ENCODE results near the gene MYO1C. TPM values are rescaled to one million over a fixed set of nuclear protein-coding genes. Genes with fewer than 3 reads are reported as not detected.

MYO1C gene
- total and polyA plus RNA-seq, 2 of the 8 experiments (the other 6 are each of a cell fraction or from before 2014, with no cell fraction given) = 40.1 to 78.6 TPM

GRCh38 chr17:1469231-1469852, 23.1 kb downstream of the MYO1C start (continued):
- TF ChIP-seq CHD7 (IDR thresholded peaks at IDR 0.05; ENCODE audit: insufficient replicate concordance, low read length) (peak; percentile 100), YY1 (IDR thresholded peaks at IDR 0.05; ENCODE audit: low read depth, low read length) (peak; percentile 91), KDM1A (IDR thresholded peaks at IDR 0.05; ENCODE audit: borderline replicate concordance, low read length) (no peak), KDM5A (IDR thresholded peaks at IDR 0.05; ENCODE audit: low read length) (no peak), SIRT6 (IDR thresholded peaks at IDR 0.05; ENCODE audit: low read length) (no peak), MAFK (IDR thresholded peaks at IDR 0.05; ENCODE audit: low read depth, low read length) (peak; percentile 99), EGR1 (IDR thresholded peaks at IDR 0.05; ENCODE audit: borderline replicate concordance, low read depth, low read length) (no peak)
